Measurements from ENCODE around the gene PPP6R3. TPM values are rescaled to one million over a fixed set of nuclear protein-coding genes. Genes with fewer than 3 reads are reported as not detected.

PPP6R3 gene
- total RNA-seq, 4 donors from 2014 or later = 238 to 334 (median 268) TPM

DNA sequence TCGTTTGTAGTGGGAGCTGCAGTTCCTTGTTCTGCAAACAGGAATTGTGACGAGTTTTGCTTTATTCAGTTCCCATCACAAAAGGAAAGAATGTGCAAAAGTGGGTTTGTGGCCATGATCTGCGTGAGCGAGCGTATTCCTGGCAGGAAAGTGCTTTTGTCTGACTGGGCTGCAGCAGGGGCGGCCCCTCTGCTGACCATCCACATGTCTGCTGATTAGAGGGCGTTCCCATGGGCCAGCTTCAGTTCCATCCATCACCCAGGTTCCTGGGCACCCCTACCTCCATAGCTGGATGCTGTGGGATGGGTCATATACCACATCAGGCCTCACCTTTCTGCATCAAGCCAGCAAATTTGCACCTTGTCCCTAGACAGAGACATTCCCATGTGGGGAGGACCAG, 194.9 kb downstream of the PPP6R3 start:
- no peak for DNase-seq
- H3K36me3 ChIP-seq = no peaks in the 10 kb centered on the region

DNA sequence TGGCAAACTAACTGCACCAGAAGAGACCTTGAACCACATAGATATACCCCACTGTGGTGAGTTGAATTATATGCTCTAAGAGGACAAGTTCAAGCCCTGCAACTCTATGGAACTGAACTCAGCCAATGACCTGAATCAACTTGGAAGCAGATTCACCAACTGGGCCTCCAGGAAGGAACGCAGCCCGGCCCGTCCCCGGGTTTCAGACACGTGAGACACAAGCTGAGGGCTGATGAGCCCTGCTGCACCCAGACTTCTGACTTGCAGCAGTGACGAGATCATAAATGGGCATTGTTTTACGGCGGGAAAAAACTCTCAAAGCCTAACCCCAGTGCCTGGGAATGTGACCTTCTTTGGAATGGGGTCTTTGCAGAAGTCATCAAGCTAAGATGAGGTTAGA, 195.3 kb downstream of the PPP6R3 start:
- DNase-seq = no peak

More for the DNA sequence above, 194.9 kb downstream of the PPP6R3 start:
- TF ChIP-seq POLR2A (IDR thresholded peaks at IDR 0.05) (no peak), CTCF (IDR thresholded peaks at IDR 0.05) (no peak)
- H3K9me3 ChIP-seq = no peaks in the 10 kb centered on the region
- H3K4me1 ChIP-seq = peaks cover 0 to 9% of the 10 kb centered on the region in 2 donors
- H3K27me3 ChIP-seq = no peaks in the 10 kb centered on the region
- H3K27ac ChIP-seq = no peak overlapping the region
- intact Hi-C loops (cut with DNase I) = no loop called here
- H3K4me3 ChIP-seq (replicated peaks in 1 of 3) = no peak overlapping the region
- WGBS, 2 donors = 78 to 85% methylated on average over 5 to 7 of the region's 7 CpGs

GRCh38 chr11:68657021-68657780, 196.6 kb downstream of the PPP6R3 start:
- TF ChIP-seq CTCF (IDR thresholded peaks at IDR 0.05) = no peak
- no peak for TF ChIP-seq POLR2A (IDR thresholded peaks at IDR 0.05)
- intact Hi-C loops (cut with DNase I) = no loop called here
- 98 to 99% methylated on average over 6 to 7 of the region's 11 CpGs for WGBS, 2 donors
- Histone ChIP-seq H3K4me3 (replicated peaks in 1 of 3) (no peak overlapping the region), H3K27ac (no peak overlapping the region), H3K36me3 (no peaks in the 10 kb centered on the region), H3K9me3 (no peaks in the 10 kb centered on the region), H3K4me1 (peaks cover 0 to 9% of the 10 kb centered on the region in 2 donors), H3K27me3 (no peaks in the 10 kb centered on the region)
- no peak for DNase-seq

More for the DNA sequence above, 195.3 kb downstream of the PPP6R3 start:
- TF ChIP-seq CTCF (IDR thresholded peaks at IDR 0.05) = no peak
- TF ChIP-seq POLR2A (IDR thresholded peaks at IDR 0.05) = no peak
- no peak overlapping the region for H3K4me3 ChIP-seq (replicated peaks in 1 of 3)
- no peaks in the 10 kb centered on the region for H3K36me3 ChIP-seq
- H3K27ac ChIP-seq = no peak overlapping the region
- H3K4me1 ChIP-seq = peaks cover 0 to 9% of the 10 kb centered on the region in 2 donors
- WGBS, 2 donors = 90 to 98% methylated on average over 7 of the region's 8 CpGs
- no peaks in the 10 kb centered on the region for H3K27me3 ChIP-seq
- intact Hi-C loops (cut with DNase I) = no loop called here
- H3K9me3 ChIP-seq = no peaks in the 10 kb centered on the region

- peaks cover 0 to 9% of the 10 kb centered on the region in 2 donors for H3K4me1 ChIP-seq
- H3K36me3 ChIP-seq = no peaks in the 10 kb centered on the region
- no peak for DNase-seq
- TF ChIP-seq POLR2A (IDR thresholded peaks at IDR 0.05) (no peak), CTCF (IDR thresholded peaks at IDR 0.05) (no peak)
- no peak overlapping the region for H3K27ac ChIP-seq
- H3K4me3 ChIP-seq (replicated peaks in 1 of 3) = no peak overlapping the region
- intact Hi-C loops (cut with DNase I) = no loop called here
- 94% methylated on average over 8 of the region's 8 CpGs for WGBS, 2 donors
- no peaks in the 10 kb centered on the region for H3K27me3 ChIP-seq
- no peaks in the 10 kb centered on the region for H3K9me3 ChIP-seq
These were observed 197.5 kb downstream of the PPP6R3 start for GRCh38 chr11:68658097-68658496.

- H3K4me3 ChIP-seq (replicated peaks in 1 of 3) = no peak overlapping the region
- H3K9me3 ChIP-seq = no peaks in the 10 kb centered on the region
- intact Hi-C loops (cut with DNase I) = no loop called here
- no peaks in the 10 kb centered on the region for H3K36me3 ChIP-seq
- peaks cover 0 to 9% of the 10 kb centered on the region in 2 donors for H3K4me1 ChIP-seq
- DNase-seq = peak in 1 of 2 donors; percentile 17
- TF ChIP-seq POLR2A (IDR thresholded peaks at IDR 0.05) = no peak
- no peak for TF ChIP-seq CTCF (IDR thresholded peaks at IDR 0.05)
- no peak overlapping the region for H3K27ac ChIP-seq
- WGBS, 2 donors = 58 to 76% methylated on average over 13 of the region's 13 CpGs
- no peaks in the 10 kb centered on the region for H3K27me3 ChIP-seq
These were observed 198.1 kb downstream of the PPP6R3 start for GRCh38 chr11:68658661-68659060.

Data from thyroid gland (tissue), 4 donors.